HG03520 (cell line): Measurements from ENCODE around the gene SEMA6A.
A peak's percentile ranks its signal among the peaks of the same experiment; 100 is the strongest.
"Not testable (repeated sequence)": the region's sequence is repeated elsewhere in the genome, so short reads cannot be mapped to it uniquely, and the experiment has no call there.

Source experiments
- ATAC-seq: cut with Tn5 transposase; IDR thresholded peaks from one replicate; pipeline ENCODE4 v1.9.1; 2021; ENCODE audit warnings: mild to moderate bottlenecking, moderate library complexity; ENCODE audit not compliant: unreplicated experiment

The SEMA6A gene

GRCh38 chr5:116524966-116525365 lies 49.7 kb downstream of the SEMA6A start:
- ATAC-seq = no peak

- ATAC-seq = no peak
Observed at GRCh38 chr5:116524051-116524904, 50.3 kb downstream of the SEMA6A start.

GRCh38 chr5:116523182-116523581 lies 51.4 kb downstream of the SEMA6A start:
- not testable (repeated sequence) for ATAC-seq

- ATAC-seq = no peak
Observed at GRCh38 chr5:116522356-116523136, 52.1 kb downstream of the SEMA6A start.

GRCh38 chr5:116521173-116521872 lies 53.3 kb downstream of the SEMA6A start:
- ATAC-seq = peak; percentile 69

- ATAC-seq = no peak
Observed at GRCh38 chr5:116520771-116521170, 53.9 kb downstream of the SEMA6A start.

GRCh38 chr5:116518423-116518822 lies 56.2 kb downstream of the SEMA6A start:
- ATAC-seq = no peak

GRCh38 chr5:116517488-116517887 lies 57.1 kb downstream of the SEMA6A start:
- ATAC-seq = no peak

- no peak for ATAC-seq
Observed at GRCh38 chr5:116516021-116516420, 58.6 kb downstream of the SEMA6A start.

GRCh38 chr5:116514421-116514970 lies 60.1 kb downstream of the SEMA6A start:
- ATAC-seq = no peak

- no peak for ATAC-seq
Observed at GRCh38 chr5:116510517-116510916, 64.1 kb downstream of the SEMA6A start.

GRCh38 chr5:116509483-116510244 lies 65.0 kb downstream of the SEMA6A start:
- no peak for ATAC-seq

- no peak for ATAC-seq
Observed at GRCh38 chr5:116508835-116509234, 65.8 kb downstream of the SEMA6A start.

- ATAC-seq = no peak
Observed at GRCh38 chr5:116507941-116508655, 66.5 kb downstream of the SEMA6A start.

- ATAC-seq = no peak
Observed at GRCh38 chr5:116507051-116507537, 67.5 kb downstream of the SEMA6A start.

GRCh38 chr5:116506488-116506887 lies 68.1 kb downstream of the SEMA6A start:
- no peak for ATAC-seq

- ATAC-seq = no peak
Observed at GRCh38 chr5:116504593-116505166, 69.9 kb downstream of the SEMA6A start.

- ATAC-seq = no peak
Observed at GRCh38 chr5:116502616-116503015, 72.0 kb downstream of the SEMA6A start.

GRCh38 chr5:116502138-116502537 lies 72.5 kb downstream of the SEMA6A start:
- ATAC-seq = no peak
